Activated CD8-positive, alpha-beta memory T cell treated with anti-CD3 and anti-CD28 coated beads for 1 hour (primary cell): ENCODE measurements around the gene AP1G2.

Experiments
- DNase-seq, 2 donors: peaks; one replicate each; pipeline ENCODE4 v3.0.0-alpha.2; 2020; ENCODE audit warnings: low read depth in 1 of 2; ENCODE audit errors: extremely low read depth in 1 of 2

Gene AP1G2

DNA sequence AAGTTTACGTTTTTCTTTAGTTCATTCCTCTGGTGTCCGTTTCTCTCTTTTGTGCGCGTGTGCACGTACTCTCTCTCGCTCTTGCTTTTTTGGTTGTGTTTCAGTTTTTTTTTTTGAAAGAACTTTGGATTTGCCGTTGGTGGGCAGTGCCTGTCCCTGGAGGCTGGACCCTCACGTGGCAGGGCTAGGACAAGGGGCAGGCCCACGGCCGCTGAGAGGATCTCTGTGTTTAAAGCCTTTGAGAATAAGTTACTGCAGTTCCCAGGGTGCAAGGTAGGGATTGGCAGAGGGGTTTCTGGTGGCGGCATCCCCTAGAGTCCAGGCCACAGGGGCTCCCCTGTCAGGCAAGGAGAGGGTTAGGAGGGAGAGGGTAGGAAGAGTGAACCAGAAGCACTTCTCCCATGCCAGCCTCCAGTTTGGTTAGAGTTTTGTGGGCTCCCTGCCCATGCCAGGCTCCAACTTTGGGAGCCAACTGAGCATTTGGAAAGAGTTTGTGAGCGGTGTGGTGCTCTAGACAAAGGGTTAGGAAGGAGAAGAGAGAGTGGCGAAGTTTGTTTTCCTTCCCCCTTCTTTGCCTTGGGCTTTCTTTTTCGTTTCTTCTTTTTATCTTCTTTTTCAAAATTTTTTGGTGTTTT, 46.6 kb downstream of the AP1G2 start:
- DNase-seq: no peak

DNA sequence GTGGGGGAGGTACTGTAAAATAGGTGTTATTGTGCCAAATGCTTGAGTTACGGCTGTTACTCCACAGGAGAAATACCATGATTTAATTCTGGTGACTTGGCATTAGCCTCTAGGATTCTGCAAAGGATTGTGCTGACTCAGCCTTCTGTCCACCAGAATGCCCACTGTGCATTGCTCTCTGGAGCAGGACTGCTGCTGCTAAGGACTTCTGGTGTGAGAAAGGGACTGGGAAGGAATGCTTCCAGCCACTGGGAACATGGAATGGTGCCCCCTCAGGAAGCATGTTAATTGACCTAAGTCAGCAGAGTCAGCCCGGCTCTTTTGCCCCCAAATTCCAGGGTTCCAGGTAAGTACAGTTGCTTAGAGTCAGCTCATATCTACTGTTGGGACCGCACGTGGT, 48.9 kb downstream of the AP1G2 start:
- no peak for DNase-seq

DNA sequence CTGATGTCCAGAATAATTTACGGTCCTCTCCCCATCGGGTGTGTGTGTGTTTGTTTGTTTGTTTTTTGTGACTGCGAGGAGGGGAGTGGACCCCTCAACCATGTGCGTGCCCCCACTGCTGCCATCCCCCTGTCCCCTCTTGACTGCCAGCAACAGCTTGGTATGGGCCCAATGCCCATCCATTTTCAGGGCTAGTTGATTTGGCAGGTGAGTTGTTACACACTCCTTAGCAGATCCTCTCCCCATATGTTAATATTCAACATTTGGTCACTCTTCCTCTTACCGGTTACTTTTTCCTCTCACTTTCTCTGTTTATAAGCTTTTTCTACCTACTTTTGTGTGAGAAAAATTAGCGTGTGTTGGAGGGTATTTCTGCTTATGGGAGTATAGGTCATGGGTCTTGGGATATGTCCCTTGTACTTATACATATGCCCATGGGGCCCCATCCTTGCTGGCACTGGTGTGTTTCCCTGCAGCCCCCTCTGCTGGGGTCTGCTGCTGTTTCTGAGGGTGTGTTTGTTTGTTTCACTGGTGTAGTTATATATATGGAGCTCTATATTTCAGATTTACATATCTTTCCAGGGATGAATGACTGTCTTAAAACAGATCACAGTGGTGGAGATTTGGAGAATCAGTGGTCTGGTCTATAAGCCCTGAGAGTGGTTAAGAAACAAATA, 49.8 kb downstream of the AP1G2 start:
- no peak for DNase-seq

DNA sequence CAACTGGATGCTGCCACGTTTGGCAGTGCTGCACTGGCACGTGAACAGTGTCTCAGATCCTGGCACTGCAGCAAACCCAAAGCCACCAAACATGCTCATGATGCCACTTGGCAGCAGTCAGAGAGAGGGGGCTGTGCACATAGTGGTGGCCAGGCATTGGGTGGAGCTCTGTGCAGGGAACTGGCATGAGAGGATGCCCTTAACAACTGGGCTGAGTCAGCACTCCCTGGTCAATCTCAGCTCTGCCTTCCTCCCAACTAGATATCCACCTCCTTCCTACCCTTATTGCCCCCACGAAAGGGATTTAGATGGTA, 53.0 kb downstream of the AP1G2 start:
- DNase-seq: no peak

DNA sequence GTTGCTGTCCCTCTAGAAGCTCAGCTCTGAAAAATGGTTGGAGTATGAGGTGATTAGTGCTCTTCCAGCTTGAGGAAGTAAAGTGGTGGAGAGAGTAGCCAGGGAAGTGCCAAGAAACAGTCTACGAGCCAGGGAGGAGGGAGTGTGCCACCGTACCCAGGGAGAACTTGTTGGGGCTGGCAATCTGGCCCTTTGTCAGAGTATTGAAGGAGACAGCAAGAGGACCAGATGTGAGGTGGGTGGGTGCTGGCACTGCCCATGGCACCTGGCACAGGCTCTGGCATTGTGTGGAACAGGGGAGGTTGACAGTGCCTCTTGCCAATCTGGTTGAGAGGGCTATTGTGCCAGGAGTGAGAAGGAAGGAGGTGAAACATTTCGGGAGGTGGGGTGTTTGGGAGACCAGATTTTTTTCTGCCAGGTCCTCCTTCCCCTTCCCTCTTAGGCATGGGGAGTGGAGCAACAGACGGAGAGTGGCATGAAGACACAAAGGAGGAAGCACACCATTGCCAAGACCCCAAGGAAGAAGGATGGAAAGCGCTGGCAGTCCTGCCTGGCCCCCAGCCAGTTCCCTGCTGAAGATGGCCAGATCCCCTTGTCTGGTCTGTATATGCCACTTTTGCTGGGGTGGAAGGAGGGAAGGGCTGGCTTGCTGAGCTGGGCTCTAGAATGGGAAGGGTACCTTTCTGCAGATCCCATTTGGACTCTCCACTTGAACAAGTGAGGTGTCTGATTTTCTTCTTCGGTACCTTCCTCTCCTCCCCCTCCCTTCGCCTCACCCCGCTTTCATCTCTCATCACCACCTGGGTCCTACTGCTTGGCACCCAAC, 53.6 kb downstream of the AP1G2 start:
- no peak for DNase-seq

DNA sequence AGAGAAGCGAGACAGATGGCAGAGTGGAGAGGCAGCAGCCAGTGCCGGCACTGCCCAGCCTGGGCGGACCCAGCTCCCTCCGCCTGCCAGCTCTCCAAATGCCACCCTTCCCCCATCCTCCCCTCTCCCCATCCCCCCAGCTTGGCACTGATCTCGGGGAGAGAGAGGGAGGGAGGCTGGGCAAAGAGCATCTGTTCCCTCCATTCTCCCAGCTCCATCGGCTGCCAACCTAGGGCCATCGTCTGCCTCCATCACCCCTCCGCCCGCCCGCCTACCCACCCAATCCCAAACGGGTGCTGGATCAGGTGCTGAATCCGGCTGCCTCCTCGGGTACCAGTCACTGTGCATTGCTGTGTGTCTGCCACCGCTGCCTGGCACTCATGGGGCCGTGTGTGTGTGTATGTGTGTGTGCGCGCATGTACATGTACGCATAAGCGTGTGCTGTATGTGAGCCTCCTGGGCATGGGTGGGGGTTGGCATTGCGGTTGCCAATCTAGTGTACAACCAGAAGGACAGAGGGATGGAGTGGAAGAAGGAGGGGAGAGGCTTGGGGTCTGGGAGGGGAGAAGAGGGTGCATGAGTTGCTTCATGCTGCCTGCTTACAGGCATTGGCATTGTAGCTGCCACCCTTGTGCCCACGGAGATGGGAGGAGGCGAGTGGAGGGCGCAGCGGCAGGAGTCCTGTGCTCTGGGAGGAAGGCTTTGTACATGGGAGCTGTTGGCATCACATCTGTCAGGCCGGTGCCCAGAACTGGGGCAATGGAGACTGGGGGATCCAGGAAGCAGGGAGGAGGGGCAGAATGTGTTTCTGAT, 54.4 kb downstream of the AP1G2 start:
- no peak for DNase-seq

DNA sequence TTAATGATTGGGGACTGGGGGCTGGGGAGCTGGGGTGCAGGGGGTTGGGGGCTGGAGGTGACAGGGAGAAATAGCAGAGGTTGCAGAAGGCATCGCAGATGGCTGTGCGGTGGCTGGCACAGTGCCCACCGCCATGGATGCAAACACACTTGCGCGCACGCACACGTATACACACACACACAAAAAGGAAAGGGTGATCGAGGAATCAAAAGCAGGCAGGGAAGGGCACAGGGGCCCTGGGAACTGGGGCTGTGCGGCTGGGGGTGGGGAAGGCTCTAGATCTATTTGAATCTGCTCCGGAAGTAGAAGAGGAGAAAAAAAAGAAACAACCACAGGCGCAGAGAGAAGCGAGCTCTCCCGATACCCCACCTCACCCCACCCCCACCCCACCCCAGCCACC, 55.4 kb downstream of the AP1G2 start:
- no peak for DNase-seq
